ENCODE data around the gene PCDHGA2.
"Not testable (repeated sequence)": the region's sequence is repeated elsewhere in the genome, so short reads cannot be mapped to it uniquely, and the experiment has no call there.

PCDHGA2 gene

DNA sequence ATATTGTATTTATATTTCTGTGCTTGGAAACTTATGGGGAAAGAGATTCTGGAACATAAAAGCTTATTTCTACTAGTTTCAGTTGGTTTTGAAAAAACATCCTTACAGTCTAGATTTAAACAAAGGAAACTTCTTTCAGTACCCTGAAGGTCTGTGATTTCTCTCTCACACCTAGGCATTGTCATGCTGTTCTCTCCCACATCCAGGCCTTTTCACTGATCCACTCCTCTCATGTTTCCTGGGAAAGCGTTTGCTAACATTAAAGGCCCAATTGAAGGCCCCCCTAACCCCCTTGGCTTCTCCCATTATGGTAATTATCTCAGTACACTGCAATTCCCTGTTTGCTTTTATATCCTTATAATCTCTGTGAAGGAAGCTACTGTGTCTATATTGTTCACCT, 4.2 kb downstream of the PCDHGA2 start:
- no peak for FAIRE-seq
- DNase-seq (ENCODE audit: insufficient read length, low spot score), result no peak
- no peak for TF ChIP-seq POLR2A (IDR thresholded peaks at IDR 0.05; ENCODE audit: low read depth, low read length)

DNA sequence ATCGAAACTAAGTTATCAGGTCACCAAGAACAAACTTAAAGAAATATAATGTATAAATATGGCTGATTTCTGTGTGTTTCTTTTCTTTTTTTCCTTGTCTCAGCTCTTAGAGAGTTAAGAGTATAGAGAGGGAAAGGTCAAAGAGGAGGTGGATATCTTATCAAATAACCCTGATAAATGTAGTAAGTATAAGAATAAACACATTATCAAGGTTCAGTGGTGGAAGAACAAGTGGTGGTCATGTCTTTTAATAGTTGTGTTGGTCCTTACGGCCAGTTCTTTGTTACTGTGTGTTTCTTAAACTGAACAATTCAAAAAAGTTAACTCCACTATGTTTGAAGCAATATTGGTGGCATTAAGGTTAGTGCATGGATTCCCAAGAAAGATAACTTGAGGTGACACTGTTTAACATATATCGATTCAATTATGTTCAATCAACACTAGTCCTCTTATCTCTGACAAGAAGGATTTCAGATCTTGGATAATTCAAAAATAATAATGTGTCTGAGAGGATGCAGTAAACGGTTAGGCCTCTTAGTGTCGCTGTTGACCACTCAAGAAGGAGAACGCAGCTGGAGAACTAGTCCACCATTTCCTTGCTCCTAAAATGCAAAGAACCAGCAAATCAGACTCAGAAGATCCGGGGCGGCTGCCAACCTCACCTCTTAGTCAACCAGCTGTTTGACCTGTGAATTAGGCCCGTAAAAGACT, 4.8 kb downstream of the PCDHGA2 start, which contains the start of gene PCDHGA3:
PCDHGA3 (plus strand) TSS at position 588 of the 711 bp plus-strand sequence. CDS start 205 bp downstream, outside the sequence.
- DNase-seq (ENCODE audit: insufficient read length, low spot score) (no peak), FAIRE-seq (no peak)
- TF ChIP-seq POLR2A (IDR thresholded peaks at IDR 0.05; ENCODE audit: low read depth, low read length), result no peak

DNA sequence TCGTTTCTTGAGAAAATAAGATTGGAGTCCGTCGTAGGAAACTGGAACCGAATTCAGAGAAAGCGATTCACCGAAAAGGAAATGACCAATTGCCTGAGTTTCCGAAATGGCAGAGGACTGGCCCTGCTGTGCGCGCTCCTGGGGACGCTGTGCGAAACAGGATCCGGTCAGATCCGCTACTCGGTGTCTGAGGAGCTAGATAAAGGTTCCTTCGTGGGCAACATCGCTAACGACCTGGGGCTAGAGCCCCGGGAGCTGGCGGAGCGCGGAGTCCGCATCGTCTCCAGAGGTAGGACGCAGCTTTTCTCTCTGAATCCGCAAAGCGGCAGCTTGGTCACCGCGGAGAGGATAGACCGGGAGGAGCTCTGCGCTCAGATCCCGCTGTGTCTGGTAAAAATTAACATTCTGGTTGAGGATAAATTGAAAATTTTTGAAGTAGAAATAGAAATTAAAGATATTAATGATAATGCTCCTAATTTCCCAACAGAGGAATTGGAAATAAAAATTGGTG, 5.4 kb downstream of the PCDHGA2 start:
- DNase-seq (ENCODE audit: insufficient read length, low spot score), result no peak
- FAIRE-seq, result no peak
- TF ChIP-seq POLR2A (IDR thresholded peaks at IDR 0.05; ENCODE audit: low read depth, low read length), result no peak

DNA sequence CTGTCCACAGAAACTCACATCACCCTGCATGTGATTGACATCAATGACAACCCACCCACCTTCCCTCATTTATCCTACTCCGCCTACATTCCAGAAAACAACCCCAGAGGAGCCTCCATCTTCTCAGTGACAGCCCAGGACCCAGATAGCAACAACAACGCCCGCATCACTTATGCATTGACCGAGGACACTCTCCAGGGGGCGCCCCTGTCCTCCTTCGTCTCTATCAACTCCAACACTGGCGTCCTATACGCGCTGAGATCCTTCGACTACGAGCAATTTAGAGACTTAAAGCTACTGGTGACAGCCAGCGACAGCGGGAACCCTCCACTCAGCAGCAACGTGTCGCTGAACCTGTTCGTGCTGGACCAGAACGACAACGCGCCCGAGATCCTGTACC, 6.8 kb downstream of the PCDHGA2 start:
- TF ChIP-seq POLR2A (IDR thresholded peaks at IDR 0.05; ENCODE audit: low read depth, low read length), result no peak
- FAIRE-seq (no peak), DNase-seq (ENCODE audit: insufficient read length, low spot score) (no peak)

DNA sequence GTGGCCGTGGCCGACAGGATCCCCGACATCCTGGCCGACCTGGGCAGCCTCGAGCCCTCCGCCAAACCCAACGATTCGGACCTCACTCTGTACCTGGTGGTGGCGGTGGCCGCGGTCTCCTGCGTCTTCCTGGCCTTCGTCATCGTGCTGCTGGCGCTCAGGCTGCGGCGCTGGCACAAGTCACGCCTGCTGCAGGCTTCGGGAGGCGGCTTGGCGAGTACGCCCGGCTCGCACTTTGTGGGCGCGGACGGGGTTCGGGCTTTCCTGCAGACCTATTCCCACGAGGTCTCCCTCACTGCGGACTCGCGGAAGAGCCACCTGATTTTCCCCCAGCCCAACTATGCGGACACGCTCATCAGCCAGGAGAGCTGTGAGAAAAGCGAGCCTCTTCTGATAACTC, 7.5 kb downstream of the PCDHGA2 start:
- not testable (repeated sequence) for FAIRE-seq; DNase-seq (ENCODE audit: insufficient read length, low spot score)

DNA sequence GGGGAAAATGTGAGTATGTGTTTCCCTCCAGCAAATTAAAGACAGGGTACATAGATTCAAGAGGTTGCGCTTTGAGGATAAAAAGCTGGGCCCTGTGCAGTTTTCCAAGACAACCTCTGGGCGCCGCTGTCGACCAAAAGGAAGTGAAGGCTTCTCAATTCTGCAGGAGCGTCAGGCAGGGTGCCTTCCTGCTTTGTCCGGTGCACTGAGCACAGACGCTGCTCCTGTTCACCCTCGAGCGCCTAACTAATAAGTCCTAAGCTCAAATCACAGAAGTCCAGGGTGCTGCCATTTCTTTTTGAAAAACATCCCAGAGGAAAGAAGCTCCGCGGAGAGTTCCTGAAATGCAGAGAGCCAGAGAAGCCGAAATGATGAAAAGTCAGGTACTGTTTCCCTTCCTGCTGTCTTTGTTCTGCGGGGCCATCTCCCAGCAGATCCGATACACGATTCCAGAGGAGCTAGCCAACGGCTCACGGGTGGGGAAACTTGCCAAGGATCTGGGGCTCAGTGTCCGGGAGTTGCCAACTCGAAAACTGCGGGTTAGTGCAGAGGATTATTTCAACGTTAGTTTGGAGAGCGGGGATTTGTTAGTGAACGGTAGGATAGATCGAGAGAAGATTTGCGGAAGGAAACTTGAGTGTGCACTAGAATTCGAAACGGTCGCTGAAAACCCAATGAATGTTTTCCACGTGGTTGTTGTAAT, 11.5 kb downstream of the PCDHGA2 start, which contains the start of gene PCDHGB1:
PCDHGB1 (plus strand) TSS at position 183 of the 703 bp plus-strand sequence; CDS start at position 345, 162 bp downstream.
- DNase-seq (ENCODE audit: insufficient read length, low spot score) (peak; percentile 45), FAIRE-seq (no peak)
- no peak for TF ChIP-seq POLR2A (IDR thresholded peaks at IDR 0.05; ENCODE audit: low read depth, low read length)

DNA sequence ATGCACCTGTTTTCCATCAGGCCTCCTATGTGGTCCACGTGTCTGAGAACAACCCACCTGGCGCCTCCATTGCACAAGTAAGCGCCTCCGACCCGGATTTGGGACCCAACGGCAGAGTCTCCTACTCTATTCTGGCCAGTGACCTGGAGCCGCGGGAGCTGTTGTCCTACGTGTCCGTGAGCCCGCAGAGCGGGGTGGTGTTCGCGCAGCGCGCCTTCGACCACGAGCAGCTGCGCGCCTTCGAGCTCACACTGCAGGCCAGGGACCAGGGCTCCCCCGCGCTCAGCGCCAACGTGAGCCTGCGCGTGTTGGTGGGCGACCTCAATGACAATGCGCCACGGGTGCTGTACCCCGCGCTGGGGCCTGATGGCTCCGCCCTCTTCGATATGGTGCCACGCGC, 13.0 kb downstream of the PCDHGA2 start:
- DNase-seq (ENCODE audit: insufficient read length, low spot score), result no peak
- FAIRE-seq, result no peak
- no peak for TF ChIP-seq POLR2A (IDR thresholded peaks at IDR 0.05; ENCODE audit: low read depth, low read length)

DNA sequence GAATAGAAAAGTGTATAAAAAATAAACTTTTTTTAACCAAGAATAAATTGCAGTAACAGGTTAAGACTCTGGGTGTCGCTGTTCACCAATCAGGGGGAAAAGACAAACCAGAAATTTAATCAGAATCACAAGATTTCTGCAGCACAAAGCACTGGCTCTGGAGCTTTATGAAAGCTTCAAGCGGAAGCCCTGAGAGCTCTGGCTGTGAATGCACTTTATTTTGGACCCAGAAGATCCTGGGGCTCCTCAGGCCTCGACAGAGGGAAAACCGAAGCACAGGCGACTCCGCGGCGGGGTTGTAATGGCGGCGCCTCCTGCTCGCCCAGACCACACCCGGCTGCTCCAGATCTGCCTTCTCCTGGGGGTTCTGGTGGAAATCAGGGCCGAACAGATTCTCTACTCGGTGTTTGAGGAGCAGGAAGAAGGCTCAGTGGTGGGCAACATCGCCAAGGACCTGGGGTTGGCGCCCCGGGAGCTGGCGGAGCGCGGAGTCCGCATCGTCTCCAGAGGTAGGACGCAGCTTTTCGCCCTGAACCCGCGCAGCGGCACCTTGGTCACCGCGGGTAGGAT, 16.4 kb downstream of the PCDHGA2 start, which contains the start of gene PCDHGA4:
PCDHGA4 (plus strand) TSS at position 122 of the 570 bp plus-strand sequence; CDS start at position 209, 87 bp downstream.
- TF ChIP-seq POLR2A (IDR thresholded peaks at IDR 0.05; ENCODE audit: low read depth, low read length), result no peak
- DNase-seq (ENCODE audit: insufficient read length, low spot score) (peak; percentile 24), FAIRE-seq (no peak)

DNA sequence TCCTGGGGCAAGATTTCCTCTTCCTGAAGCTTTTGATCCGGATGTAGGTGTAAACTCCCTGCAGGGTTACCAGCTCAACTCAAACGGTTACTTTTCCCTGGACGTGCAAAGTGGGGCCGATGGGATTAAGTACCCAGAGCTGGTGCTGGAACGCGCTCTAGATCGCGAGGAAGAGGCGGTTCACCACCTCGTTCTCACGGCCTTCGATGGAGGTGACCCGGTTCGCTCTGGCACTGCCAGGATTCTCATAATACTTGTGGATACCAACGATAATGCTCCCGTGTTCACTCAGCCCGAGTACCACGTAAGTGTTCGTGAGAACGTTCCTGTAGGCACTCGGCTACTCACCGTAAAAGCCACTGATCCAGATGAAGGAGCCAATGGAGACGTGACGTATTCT, 17.1 kb downstream of the PCDHGA2 start:
- no peak for DNase-seq (ENCODE audit: insufficient read length, low spot score)
- TF ChIP-seq POLR2A (IDR thresholded peaks at IDR 0.05; ENCODE audit: low read depth, low read length), result no peak
- no peak for FAIRE-seq

DNA sequence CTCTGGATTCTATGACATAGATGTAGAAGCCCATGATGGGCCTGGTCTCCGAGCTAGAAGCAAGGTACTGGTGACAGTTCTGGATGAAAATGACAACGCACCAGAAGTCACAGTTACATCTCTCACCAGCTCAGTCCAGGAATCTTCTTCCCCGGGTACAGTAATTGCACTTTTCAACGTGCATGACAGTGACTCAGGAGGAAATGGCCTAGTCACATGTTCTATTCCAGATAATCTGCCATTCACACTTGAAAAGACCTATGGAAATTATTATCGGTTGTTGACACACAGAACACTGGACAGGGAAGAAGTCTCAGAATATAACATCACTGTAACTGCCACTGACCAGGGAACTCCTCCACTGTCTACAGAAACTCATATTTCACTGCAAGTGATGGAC, 17.6 kb downstream of the PCDHGA2 start:
- FAIRE-seq, result no peak
- TF ChIP-seq POLR2A (IDR thresholded peaks at IDR 0.05; ENCODE audit: low read depth, low read length), result no peak

DNA sequence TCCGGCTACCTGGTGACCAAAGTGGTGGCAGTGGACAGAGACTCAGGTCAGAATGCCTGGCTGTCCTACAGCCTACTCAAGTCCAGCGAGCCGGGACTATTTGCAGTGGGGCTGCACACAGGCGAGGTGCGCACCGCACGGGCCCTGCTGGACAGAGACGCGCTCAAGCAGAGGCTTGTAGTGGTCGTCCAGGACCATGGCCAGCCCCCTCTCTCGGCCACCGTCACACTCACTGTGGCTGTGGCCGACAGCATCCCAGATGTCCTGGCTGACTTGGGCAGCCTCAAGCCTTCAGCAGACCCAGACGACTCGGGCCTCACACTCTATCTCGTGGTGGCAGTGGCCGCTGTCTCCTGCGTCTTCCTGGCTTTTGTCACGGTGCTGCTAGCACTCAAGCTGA, 18.4 kb downstream of the PCDHGA2 start:
- FAIRE-seq (no peak), DNase-seq (ENCODE audit: insufficient read length, low spot score) (no peak)
- no peak for TF ChIP-seq POLR2A (IDR thresholded peaks at IDR 0.05; ENCODE audit: low read depth, low read length)

More for the DNA sequence above, 17.6 kb downstream of the PCDHGA2 start:
- DNase-seq (ENCODE audit: insufficient read length, low spot score), result no peak

DNA sequence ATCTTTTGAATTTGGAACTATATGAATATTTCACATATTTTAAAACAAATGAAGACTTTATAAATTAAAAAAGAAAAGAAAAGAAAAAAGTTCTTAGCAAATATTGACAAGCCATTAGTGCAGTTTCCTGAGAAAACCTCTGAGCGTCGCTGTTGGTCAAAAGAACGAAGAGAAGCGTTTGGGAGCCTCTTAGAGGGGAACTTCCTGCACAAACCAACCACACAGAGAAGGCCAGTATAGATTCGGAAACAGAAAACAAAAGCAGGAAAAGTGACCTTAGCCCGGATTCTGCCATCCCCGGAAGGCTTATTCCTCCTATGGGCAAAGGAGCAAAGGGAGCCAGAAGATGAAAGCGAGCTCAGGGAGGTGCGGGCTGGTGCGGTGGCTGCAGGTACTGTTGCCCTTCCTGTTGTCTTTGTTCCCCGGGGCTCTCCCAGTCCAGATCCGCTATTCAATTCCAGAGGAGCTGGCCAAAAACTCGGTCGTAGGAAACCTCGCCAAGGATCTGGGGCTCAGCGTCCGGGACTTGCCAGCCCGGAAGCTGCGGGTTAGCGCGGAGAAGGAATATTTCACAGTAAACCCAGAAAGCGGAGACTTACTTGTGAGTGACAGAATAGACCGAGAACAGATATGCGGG, 21.3 kb downstream of the PCDHGA2 start, which contains the start of gene PCDHGB2:
PCDHGB2 (plus strand) TSS at position 205 of the 637 bp plus-strand sequence; CDS start at position 347, 142 bp downstream.
- no peak for FAIRE-seq
- TF ChIP-seq POLR2A (IDR thresholded peaks at IDR 0.05; ENCODE audit: low read depth, low read length), result no peak
- DNase-seq (ENCODE audit: insufficient read length, low spot score), result peak; percentile 44

DNA sequence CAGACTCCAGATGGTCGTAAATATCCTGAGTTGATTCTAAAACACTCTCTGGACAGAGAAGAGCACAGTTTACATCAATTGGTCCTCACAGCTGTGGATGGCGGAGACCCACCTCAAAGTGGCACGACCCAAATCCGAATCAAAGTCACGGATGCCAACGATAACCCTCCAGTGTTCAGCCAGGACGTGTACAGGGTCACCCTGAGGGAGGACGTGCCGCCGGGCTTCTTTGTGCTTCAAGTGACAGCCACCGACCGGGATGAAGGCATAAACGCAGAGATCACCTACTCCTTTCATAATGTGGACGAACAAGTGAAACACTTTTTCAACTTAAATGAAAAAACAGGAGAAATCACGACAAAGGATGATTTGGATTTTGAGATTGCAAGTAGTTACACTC, 22.1 kb downstream of the PCDHGA2 start:
- FAIRE-seq (no peak), DNase-seq (ENCODE audit: insufficient read length, low spot score) (no peak)
- TF ChIP-seq POLR2A (IDR thresholded peaks at IDR 0.05; ENCODE audit: low read depth, low read length), result no peak

DNA sequence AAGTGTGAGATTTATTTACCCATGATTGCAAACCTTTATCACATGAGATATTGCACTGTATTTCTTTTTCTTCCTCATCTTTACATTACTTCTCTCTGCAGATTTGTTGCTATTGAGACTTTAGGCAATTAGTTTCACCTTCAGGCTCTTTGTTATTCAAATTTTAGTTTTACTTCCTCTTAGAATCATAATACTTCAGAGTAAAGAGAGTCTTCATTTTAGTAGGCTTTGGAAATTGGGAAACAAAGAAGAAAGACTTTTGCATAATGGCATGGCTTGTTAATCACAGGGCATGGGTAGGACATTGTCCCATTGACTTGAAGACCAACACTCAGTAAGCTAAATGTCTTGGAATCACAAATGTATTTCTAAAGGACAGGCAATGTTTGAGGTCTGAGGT, 24.2 kb downstream of the PCDHGA2 start:
- DNase-seq (ENCODE audit: insufficient read length, low spot score) (no peak), FAIRE-seq (no peak)
- no peak for TF ChIP-seq POLR2A (IDR thresholded peaks at IDR 0.05; ENCODE audit: low read depth, low read length)
